WTC11 (cell line): ENCODE results near the gene GOLGA2. TPM values are rescaled to one million over a fixed set of nuclear protein-coding genes. Genes with fewer than 3 reads are reported as not detected.
A peak's percentile ranks its signal among the peaks of the same experiment; 100 is the strongest.

ENCODE experiments used
- ATAC-seq: fragments of 200-7000 bp; cut with Tn5 transposase; 2 replicates; pipeline ENCODE4 v1.10.0; 2021; ENCODE audit warnings: mild to moderate bottlenecking, moderate library complexity
- CTCF ChIA-PET: fragments of 300-600 bp; sonication (Branson Sonifier 250); formaldehyde crosslinking; loops from one replicate; lab custom pipeline; 2021; ENCODE audit warnings: antibody characterized with exemption; lab: Charles Lee
- POLR2A ChIA-PET: fragments of 350-600 bp; sonication (Branson Sonifier 250); formaldehyde crosslinking; loops from one replicate; lab custom pipeline; 2021; ENCODE audit warnings: antibody characterized with exemption; lab: Charles Lee
- DNase-seq: peaks from one replicate; pipeline ENCODE4 v3.0.0; 2021; ENCODE audit warnings: low spot score
- H3K27ac Mint-ChIP-seq: 2 replicates; pipeline ENCODE4 v1.8.0; 2021; ENCODE audit warnings: mixed read lengths
- H3K27me3 Mint-ChIP-seq: 2 replicates; pipeline ENCODE4 v1.8.0; 2021; ENCODE audit warnings: low read depth, mild to moderate bottlenecking, moderate library complexity, mixed read lengths
- H3K36me3 Mint-ChIP-seq: 2 replicates; pipeline ENCODE4 v1.8.0; 2021; ENCODE audit warnings: mixed read lengths
- H3K4me1 Mint-ChIP-seq: 2 replicates; pipeline ENCODE4 v1.8.0; 2022; ENCODE audit warnings: mixed read lengths
- H3K4me3 Mint-ChIP-seq: 2 replicates; pipeline ENCODE4 v1.8.0; 2021; ENCODE audit warnings: mild to moderate bottlenecking, moderate library complexity, mixed read lengths
- H3K9me3 Mint-ChIP-seq: 2 replicates; pipeline ENCODE4 v1.8.0; 2021; ENCODE audit warnings: mixed read lengths
- AFF4 ChIP-seq: sonication (generic); formaldehyde crosslinking; IDR thresholded peaks from 2 replicates; pipeline ENCODE4 v1.8.1; 2023; ENCODE audit warnings: mild to moderate bottlenecking, missing genetic modification reagents, borderline replicate concordance
- CDX4 ChIP-seq: fragments of 250-450 bp; sonication (Bioruptor Pico); IDR thresholded peaks from 2 replicates; pipeline ENCODE4 v1.9.0; 2021; ENCODE audit warnings: moderate library complexity, mild to moderate bottlenecking, inconsistent platforms, borderline replicate concordance
- ESRRA ChIP-seq: sonication (generic); formaldehyde crosslinking; IDR thresholded peaks from 2 replicates; pipeline ENCODE4 v1.8.1; 2022; ENCODE audit warnings: mild to moderate bottlenecking, missing genetic modification reagents, borderline replicate concordance
- KAT7 ChIP-seq: sonication (generic); formaldehyde crosslinking; IDR thresholded peaks from 2 replicates; pipeline ENCODE4 v1.8.1; 2023; ENCODE audit warnings: missing genetic modification reagents, mild to moderate bottlenecking, borderline replicate concordance
- MLX ChIP-seq: sonication (generic); formaldehyde crosslinking; IDR thresholded peaks from 2 replicates; pipeline ENCODE4 v1.8.1; 2023; ENCODE audit warnings: mild to moderate bottlenecking, missing genetic modification reagents, moderate library complexity
- NR2C2 ChIP-seq: sonication (generic); formaldehyde crosslinking; IDR thresholded peaks from 2 replicates; pipeline ENCODE4 v1.8.0; 2022; ENCODE audit warnings: mild to moderate bottlenecking, missing genetic modification reagents
- TP53 ChIP-seq: sonication (generic); formaldehyde crosslinking; IDR thresholded peaks from 2 replicates; pipeline ENCODE4 v1.8.1; 2023; ENCODE audit warnings: mild to moderate bottlenecking, missing genetic modification reagents
- microRNA-seq: library from miRNA; unstranded; fragments of <30 nt; microRNA quantifications from one replicate; pipeline ENCODE4 v1.2.0, GENCODE V29; 2022; ENCODE audit warnings: borderline number of aligned reads
- total RNA-seq: library from RNA; stranded (reverse); gene quantifications from 3 replicates; pipeline ENCODE4 v1.2.3, GENCODE V29; 2021

Gene GOLGA2
- total RNA-seq, 1 experiment from 2014 or later, result 66.3 TPM

GRCh38 chr9:128206916-128207910 is 68.6 kb downstream of the GOLGA2 start (continued):
- no peak for TF ChIP-seq AFF4
- TF ChIP-seq KAT7 (CRISPR knock-in tag), result no peak
- TF ChIP-seq TP53, result no peak
- no peak for TF ChIP-seq MLX
- no peak for TF ChIP-seq CDX4 (CRISPR knock-in tag)

GRCh38 chr9:128206484-128206883 is 69.3 kb downstream of the GOLGA2 start:
- H3K27ac Mint-ChIP-seq, result no peak overlapping the region
- no peak for TF ChIP-seq TP53
- TF ChIP-seq ESRRA (CRISPR knock-in tag), result no peak
- no peak for TF ChIP-seq NR2C2 (CRISPR knock-in tag)
- TF ChIP-seq, all 79 proteins: peak for 0
- Mint-ChIP-seq H3K4me1 (peaks cover 24% of the 10 kb centered on the region), H3K36me3 (no peaks in the 10 kb centered on the region), H3K9me3 (no peaks in the 10 kb centered on the region), H3K27me3 (peaks cover 5% of the 10 kb centered on the region), H3K4me3 (no peak overlapping the region)
- DNase-seq (no peak), ATAC-seq (no peak)
- CTCF ChIA-PET, result interaction anchor here (1.0 to 1.3 kb wide), 6 partner anchors 12 to 135 kb away, joined by 3 to 8 read pairs (median 4); no protein-coding TSS in a partner anchor
- POLR2A ChIA-PET, result no interaction called here

Small RNA genes lying within 50 kb of the gene (microRNA-seq; reads per million reads assigned to microRNA genes)
- 6.6 reads per million, percentile 19 among the genes with 10 or more reads in this experiment for gene MIR199B
- gene MIR3154, result not detected

Other genes with a start within 250 kb of the GOLGA2 start
- 11.9 to 13.4 TPM (median 12.4 TPM) in 3 replicates for gene NAIF1, start 208.7 kb downstream of the GOLGA2 start, total RNA-seq
- 15.2 to 17.4 TPM (median 15.2 TPM) in 3 replicates for gene SLC25A25, start 207.8 kb downstream of the GOLGA2 start, total RNA-seq
- 96.2 to 118 TPM (median 98.4 TPM) in 3 replicates for gene PTGES2, start 148.3 kb downstream of the GOLGA2 start, total RNA-seq
- 1.0 to 3.0 TPM (median 1.3 TPM) in 3 replicates for gene LCN2, start 126.6 kb downstream of the GOLGA2 start, total RNA-seq
- gene BBLN, start 115.7 kb downstream of the GOLGA2 start, total RNA-seq, result 77.1 to 86.9 TPM (median 86.6 TPM) in 3 replicates
- 86.1 to 90.6 TPM (median 90.2 TPM) in 3 replicates for gene CIZ1, start 84.4 kb downstream of the GOLGA2 start, total RNA-seq
- 79.0 to 105 TPM (median 92.4 TPM) in 3 replicates for gene DNM1, start 72.6 kb downstream of the GOLGA2 start, total RNA-seq
- gene SWI5, start 269 bp upstream of the GOLGA2 start, total RNA-seq, result 26.2 to 32.0 TPM (median 31.7 TPM) in 3 replicates
- 33.1 to 35.0 TPM (median 33.2 TPM) in 3 replicates for gene TRUB2, start 46.4 kb upstream of the GOLGA2 start, total RNA-seq
- 31.3 to 45.3 TPM (median 33.6 TPM) in 3 replicates for gene COQ4, start 46.8 kb upstream of the GOLGA2 start, total RNA-seq
- 20.8 to 23.8 TPM (median 21.2 TPM) in 3 replicates for gene SLC27A4, start 64.5 kb upstream of the GOLGA2 start, total RNA-seq
- 52.0 to 67.9 TPM (median 54.3 TPM) in 3 replicates for gene URM1, start 95.4 kb upstream of the GOLGA2 start, total RNA-seq
- 13.7 to 15.9 TPM (median 15.2 TPM) in 3 replicates for gene CERCAM, start 144.8 kb upstream of the GOLGA2 start, total RNA-seq
- gene ODF2, start 180.0 kb upstream of the GOLGA2 start, total RNA-seq, result 29.3 to 31.9 TPM (median 29.9 TPM) in 3 replicates
- 19.0 to 19.7 TPM (median 19.3 TPM) in 3 replicates for gene GLE1, start 228.7 kb upstream of the GOLGA2 start, total RNA-seq